GDM1 (cell line): ENCODE data around the gene HOXD3.

ENCODE experiments used
- DNase-seq: peaks from one replicate; lab custom pipeline; 2025; lab: John Stamatoyannopoulos, UW

Gene HOXD3

GRCh38 chr2:176121190-176122051, 35.7 kb upstream of the HOXD3 start:
- no peak for DNase-seq

GRCh38 chr2:176122052-176122682, 34.9 kb upstream of the HOXD3 start:
- no peak for DNase-seq

- no peak for DNase-seq
Measured at GRCh38 chr2:176122683-176123410, 34.3 kb upstream of the HOXD3 start, which contains the start of gene HOXD9. Gene HOXD9 (plus strand): TSS chr2:176122719. CDS start chr2:176122769, 50 bp downstream.

DNA sequence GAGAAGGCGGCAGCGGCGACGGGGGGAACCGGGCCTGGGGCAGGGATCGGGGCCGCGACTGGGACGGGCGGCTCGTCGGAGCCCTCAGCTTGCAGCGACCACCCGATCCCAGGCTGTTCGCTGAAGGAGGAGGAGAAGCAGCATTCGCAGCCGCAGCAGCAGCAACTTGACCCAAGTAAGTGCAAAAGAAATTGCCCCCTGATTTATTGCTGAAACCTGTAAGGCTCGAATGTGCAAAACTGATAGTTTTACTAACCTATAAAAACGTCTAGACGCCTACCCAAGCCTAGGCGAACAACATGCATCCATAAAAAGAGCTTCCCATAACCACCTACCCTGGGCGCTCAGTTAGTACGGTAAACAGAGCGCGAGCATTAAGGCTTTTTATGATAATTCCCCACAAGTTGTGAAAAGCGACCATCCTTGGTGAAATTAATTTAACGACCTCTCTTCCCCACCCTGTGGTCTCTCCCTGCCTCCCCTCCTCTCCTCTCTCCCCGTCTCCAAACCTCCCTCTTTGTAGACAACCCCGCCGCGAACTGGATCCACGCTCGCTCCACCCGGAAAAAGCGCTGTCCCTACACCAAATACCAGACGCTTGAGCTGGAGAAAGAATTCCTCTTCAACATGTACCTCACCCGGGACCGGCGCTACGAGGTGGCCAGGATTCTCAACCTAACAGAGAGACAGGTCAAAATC, 33.5 kb upstream of the HOXD3 start:
- DNase-seq: no peak

DNA sequence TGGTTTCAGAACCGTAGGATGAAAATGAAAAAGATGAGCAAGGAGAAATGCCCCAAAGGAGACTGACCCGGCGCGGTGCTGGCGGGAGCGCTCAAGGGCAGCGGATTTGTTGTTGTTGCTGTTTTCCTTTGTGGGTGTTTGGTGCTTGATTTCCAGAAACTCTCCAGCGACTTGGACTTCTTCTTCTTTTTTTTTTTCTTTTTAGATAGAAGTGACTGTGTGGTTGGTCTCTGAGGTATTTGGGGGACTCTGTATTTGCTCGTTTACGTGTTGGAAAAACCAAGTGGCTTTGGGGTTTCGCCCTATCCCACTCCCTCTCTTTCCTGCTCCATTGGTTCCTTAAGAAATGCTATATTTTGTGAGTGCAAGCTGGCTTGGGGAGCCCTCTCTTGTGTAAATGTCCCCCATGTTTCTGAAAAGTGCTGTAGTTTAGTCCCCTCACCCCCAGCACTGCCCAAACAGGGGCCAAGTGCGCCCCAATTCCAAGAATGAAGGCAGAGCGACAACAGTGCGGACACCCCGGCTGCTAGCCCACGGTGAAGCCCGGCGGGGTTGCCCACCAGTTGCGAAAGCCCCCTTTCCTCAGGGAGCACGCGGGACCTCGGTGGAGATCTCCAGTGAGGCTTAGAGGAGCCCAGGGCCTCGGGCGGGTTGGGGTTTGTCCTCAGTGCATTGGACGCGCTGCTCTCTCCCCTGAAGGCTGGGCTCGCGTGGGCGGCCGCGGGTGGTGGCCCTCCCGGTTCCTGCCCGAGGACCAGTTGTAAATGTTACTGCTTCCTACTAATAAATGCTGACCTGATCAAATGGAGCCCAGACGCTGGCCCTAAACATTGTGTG, 32.8 kb upstream of the HOXD3 start:
- DNase-seq: no peak

DNA sequence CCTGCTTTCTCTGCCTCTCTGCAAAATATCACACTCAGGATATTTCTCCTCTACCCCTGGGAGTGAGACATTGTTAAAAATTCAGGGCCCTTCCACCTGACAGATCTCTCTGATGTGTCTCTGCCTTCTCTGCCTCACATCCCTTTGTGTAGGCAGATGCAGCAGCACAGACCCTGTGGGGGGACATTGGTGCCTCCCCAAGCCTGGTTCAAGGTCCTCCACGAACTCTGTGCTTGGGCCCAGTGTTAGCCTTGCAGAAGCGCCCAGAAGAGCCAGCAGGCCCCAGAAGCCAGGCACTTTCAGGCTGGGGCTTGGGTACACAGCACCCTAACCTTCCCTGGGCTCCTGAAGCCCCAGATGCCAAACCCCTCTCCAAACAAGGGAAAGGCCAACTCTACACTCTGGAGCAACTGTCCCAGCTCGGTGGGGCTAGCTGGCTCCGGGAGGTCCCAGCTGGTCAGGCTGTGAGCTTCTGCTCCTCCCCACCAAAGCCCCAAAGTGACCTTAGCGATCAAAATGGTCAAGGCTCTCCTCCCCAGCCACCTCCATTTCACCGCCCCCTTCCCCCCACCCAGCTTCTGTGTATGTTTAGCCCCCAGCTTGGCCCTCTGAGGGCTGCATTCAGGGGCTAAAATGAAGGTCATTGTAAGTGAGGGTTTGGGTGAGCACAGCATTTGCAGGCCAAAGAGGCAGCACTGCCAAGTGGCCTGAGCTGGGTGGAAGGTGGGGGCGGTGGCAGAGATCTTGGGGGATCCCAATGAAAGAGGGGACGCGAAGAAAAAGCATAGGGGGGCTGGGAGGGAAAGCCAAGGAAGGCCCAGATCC, 31.9 kb upstream of the HOXD3 start:
- no peak for DNase-seq

DNA sequence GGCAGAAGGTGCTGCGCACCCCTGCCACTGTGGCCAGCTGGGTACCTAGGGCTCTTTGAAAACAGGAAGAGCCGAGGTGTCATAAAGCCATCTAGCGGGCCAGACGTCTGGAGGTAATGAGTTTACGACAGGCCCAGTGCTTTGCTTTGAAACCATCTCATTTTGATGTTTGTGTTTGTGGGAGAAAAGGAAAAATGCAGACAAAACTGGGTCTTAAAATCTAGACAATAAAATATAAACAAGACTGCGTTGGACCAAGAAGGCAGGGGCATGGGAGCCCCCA, 31.4 kb upstream of the HOXD3 start:
- no peak for DNase-seq

DNA sequence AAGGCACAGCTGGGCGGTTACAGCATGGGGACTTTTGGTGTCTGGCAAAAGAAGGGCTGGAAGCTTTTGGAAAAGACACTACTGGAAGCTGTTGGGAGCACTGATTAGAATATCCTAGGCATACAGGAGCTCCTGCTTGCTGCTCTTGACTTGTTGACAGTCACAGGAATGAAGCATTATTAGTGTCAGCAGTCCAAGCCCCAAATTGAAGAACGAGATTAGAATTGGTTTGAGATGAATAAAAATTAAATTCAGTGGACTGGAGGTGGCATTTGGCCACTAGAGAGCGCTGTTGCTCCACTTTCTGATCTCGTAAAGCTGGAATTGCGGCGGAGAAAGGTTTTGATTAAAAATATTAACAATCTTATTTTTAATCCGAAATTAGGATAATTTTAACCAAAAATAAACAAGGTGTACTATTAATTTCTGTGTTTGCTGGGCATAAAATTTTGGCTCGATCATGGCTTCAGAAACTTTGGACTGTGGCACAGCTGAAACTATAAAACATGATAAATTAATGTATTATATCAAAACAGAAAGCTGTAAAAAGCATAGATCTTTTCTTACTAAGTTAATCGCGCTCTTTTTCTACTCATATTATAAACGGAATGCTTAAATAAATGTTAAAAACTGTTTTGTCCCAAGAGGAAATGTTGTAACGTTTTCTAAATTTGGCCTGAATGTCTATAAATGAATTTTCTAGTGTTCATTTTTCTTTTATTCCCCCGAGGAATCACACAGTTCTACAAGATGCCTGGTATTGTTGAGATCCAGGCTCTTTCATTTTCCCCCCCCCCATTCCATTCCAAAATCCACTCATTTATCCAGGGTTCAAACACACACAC, 30.0 kb upstream of the HOXD3 start:
- DNase-seq: no peak

- no peak for DNase-seq
Measured at GRCh38 chr2:176127774-176128072, 29.4 kb upstream of the HOXD3 start.

DNA sequence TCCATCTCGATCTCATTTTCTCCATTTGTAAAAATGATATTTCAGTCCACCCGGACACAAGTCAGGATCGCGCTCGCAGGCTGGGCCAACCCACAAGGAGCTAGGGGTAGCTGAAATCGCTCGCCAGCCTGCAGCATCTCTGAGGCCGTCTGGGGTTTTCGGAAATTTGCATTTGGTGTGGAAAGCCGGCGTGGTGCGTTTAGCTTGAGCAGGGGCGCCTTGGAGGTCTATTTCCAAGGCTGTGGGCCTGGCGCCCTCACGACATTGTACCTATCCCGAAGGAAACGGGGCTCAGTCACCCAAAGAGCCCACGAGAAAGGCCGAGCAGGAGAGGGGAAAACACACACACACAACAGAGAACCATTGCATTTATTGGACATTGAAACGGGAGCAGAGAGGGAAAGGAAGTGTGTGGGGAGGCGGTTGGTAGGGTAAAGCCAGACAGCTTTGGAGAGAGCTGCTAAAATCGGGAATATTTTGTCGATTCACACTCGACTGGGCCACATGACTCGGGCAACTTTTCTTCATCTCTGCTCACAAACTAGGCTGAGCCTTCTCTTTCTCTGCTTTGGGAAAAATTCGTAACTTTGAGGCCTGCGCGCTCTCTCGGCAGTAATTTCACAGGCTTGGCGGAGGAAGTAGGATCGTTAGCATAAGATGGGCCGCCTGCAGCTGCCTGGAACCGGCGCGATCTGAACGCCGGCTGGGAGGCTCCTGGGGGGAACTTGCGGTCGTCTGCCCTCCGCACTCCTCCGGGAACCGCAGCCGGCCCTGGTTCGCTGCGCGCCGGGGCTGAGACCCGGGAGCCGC, 28.7 kb upstream of the HOXD3 start:
- DNase-seq: no peak

DNA sequence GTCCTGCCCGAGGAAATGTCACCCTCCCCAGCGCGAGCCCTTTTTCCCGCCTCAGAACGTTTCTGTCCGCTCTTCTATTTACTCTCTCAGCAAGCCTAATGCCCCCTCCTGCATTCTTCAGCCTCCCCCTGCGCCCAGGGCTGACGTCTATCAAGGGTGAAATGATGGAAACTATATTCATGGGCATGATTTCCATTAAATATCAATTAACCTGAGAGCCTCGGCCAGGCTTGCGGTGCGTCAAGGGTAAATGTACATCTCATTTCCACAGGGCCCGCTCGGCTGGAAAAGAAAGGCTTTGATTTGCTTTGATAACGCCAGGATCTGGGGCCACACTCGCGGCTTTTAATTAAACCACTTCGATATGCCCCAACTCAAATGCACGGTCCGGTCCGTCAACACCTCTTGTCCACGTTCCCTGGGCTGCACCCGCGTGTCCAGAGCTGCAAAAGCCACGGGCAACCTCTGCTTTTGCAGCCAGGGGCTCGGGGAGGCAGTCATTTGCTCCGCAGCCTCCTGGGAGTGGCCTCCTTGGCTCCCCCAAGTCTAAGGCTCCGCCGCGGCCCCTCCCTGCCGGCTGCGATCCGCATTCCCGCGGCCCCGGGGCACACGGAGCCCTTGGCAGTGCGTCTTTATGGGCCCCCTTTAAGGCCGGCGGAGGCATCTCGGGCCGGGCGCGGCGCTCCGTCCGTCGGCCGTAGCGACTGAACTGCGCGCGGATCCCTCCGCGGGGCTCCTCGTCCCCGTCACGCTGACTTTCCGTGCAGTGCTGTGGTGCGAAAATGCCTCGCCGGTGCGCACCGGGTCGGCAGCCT, 27.9 kb upstream of the HOXD3 start, which contains the start of gene HOXD8:
Gene HOXD8, plus strand, starts transcription at position 724 of the 815 bp plus-strand sequence. CDS start 662 bp downstream, outside the sequence.
- DNase-seq: no peak

GRCh38 chr2:176129813-176130146, 27.3 kb upstream of the HOXD3 start:
- no peak for DNase-seq

GRCh38 chr2:176130147-176130956, 26.8 kb upstream of the HOXD3 start:
- DNase-seq: no peak

DNA sequence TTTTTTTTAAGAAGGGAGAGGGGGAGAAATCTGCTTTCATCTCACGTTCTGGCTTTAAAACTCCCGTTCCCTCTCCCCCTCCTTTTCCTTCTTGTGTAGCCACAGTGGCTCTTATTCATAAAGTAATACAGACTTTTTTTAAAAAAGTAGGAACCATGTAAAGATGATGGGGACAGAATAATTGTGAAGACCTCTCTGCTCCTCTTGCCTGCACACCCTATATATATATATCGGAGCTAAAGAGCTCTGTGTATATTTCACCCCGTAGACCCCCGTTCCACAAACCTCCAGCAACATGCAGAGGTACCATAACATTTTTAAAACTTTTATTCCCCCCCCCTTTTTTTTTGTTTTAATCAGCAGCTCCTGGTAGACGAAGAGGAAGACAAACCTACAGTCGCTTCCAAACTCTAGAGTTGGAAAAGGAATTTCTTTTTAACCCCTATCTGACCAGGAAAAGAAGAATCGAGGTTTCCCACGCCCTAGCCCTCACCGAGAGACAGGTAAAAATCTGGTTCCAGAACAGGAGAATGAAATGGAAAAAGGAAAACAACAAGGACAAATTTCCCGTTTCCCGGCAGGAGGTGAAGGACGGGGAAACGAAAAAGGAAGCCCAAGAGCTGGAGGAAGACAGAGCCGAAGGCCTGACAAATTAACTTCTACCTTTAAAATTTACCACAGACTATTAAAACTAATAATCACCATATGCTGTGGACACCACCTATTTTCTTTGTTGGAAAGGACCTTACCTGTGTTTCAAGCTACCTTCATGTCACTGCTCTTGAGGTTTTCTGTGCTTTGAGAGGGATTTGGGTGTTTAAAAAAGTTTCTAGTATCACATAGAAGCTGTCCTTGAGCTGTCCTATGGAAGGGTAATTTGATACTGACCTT, 25.9 kb upstream of the HOXD3 start:
- DNase-seq: no peak

GRCh38 chr2:176131848-176132158, 25.3 kb upstream of the HOXD3 start:
- DNase-seq: no peak
